HG03025 (cell line): ENCODE results near the gene IP6K3.

ENCODE experiments used
- ATAC-seq: cut with Tn5 transposase; IDR thresholded peaks from one replicate; pipeline ENCODE4 v1.9.1; 2021; ENCODE audit warnings: mild to moderate bottlenecking, moderate library complexity; ENCODE audit not compliant: unreplicated experiment, low FRiP score

Gene IP6K3

GRCh38 chr6:33692760-33693158 is 53.9 kb downstream of the IP6K3 start:
- no peak for ATAC-seq

GRCh38 chr6:33692078-33692759 is 54.5 kb downstream of the IP6K3 start:
- ATAC-seq: no peak

- ATAC-seq: no peak
These were observed 55.1 kb downstream of the IP6K3 start for GRCh38 chr6:33691456-33692077.

GRCh38 chr6:33690766-33691165 is 55.9 kb downstream of the IP6K3 start:
- no peak for ATAC-seq

- no peak for ATAC-seq
These were observed 56.8 kb downstream of the IP6K3 start for GRCh38 chr6:33689879-33690278.

GRCh38 chr6:33689148-33689494 is 57.6 kb downstream of the IP6K3 start:
- no peak for ATAC-seq

GRCh38 chr6:33688451-33689147 is 58.1 kb downstream of the IP6K3 start:
- ATAC-seq: no peak

- no peak for ATAC-seq
These were observed 58.7 kb downstream of the IP6K3 start for GRCh38 chr6:33688006-33688405.

GRCh38 chr6:33686981-33687975 is 59.4 kb downstream of the IP6K3 start:
- ATAC-seq: no peak

GRCh38 chr6:33686225-33686924 is 60.3 kb downstream of the IP6K3 start:
- ATAC-seq: no peak

- no peak for ATAC-seq
These were observed 61.1 kb downstream of the IP6K3 start for GRCh38 chr6:33685411-33686224.

GRCh38 chr6:33684983-33685382 is 61.7 kb downstream of the IP6K3 start:
- ATAC-seq: no peak

GRCh38 chr6:33684428-33684896 is 62.2 kb downstream of the IP6K3 start:
- ATAC-seq: no peak

- ATAC-seq: no peak
These were observed 62.9 kb downstream of the IP6K3 start for GRCh38 chr6:33683576-33684427.

- no peak for ATAC-seq
These were observed 63.6 kb downstream of the IP6K3 start for GRCh38 chr6:33683051-33683571.

GRCh38 chr6:33682341-33682740 is 64.4 kb downstream of the IP6K3 start:
- ATAC-seq: no peak

- ATAC-seq: no peak
These were observed 66.9 kb downstream of the IP6K3 start for GRCh38 chr6:33679761-33680160.

- no peak for ATAC-seq
These were observed 67.7 kb downstream of the IP6K3 start for GRCh38 chr6:33678932-33679490.
